RWPE1 (cell line): ENCODE results near the gene NFASC.

Experiments
- CTCF ChIA-PET: fragments of 350-600 bp; sonication (Branson Sonifier 250); formaldehyde crosslinking; extraction: SDS; loops from one replicate; lab custom pipeline; 2021; lab: Yijun Ruan, JAX
- POLR2A ChIA-PET: fragments of 400-600 bp; formaldehyde crosslinking; extraction: SDS; loops from one replicate; lab custom pipeline; 2020; ENCODE audit warnings: antibody characterized with exemption; ENCODE audit not compliant: low non-redundant PET; lab: Yijun Ruan, JAX
- DNase-seq: peaks from one replicate; pipeline ENCODE4 v3.0.0; 2012; ENCODE audit warnings: low spot score
- H3K27ac ChIP-seq: fragments of 450-650 bp; 2 replicates; pipeline ENCODE4 v1.5.1; 2017
- TF ChIP-seq, protein P1 (sequence below): fragments of 450-650 bp; conservative IDR thresholded peaks from 2 replicates; pipeline ENCODE4 v1.5.1; 2017; ENCODE audit warnings: low read depth, mild to moderate bottlenecking

The NFASC gene

DNA sequence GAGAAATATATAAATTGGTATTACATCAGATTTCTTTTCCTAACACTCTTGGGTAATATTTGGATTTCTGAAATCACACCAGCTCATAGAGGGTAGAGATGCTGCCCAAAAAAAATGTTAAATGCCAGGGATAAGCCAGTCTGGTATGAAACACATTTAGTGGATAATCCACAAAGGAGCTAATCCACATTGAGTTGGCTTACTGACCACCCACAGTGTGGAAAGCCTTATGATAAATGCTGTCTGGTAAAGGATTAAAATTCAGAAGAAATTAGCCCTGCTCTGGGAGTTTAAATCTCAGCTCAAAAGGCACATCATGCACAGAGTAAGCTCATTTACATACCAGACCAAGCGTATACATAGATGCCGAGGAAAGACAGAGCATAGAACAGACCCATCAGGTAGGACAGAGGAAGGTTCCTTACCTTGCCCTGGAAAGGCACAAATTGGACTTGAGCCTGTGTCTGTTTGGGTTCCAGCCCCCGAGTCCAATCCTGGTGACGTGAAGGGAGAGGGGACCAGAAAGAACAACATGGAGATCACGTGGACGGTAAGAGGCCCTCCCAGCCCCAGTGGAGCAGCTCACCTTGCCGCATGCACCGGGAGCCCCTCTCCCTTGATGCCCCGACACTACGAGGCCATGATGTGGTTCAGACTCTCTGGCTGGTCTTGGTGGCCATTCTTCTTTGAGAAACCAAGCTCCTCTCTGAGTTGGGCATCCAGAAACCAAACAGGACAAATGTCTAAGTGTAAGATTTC, 109.4 kb downstream of the NFASC start:
- CTCF ChIA-PET: interaction anchor here (0.9 to 2.1 kb wide), 6 partner anchors 9 to 276 kb away, joined by 3 to 9 read pairs (median 4); no protein-coding TSS in a partner anchor
- H3K27ac ChIP-seq: no peak overlapping the region
- DNase-seq: no peak
- TF ChIP-seq, protein P1, sequence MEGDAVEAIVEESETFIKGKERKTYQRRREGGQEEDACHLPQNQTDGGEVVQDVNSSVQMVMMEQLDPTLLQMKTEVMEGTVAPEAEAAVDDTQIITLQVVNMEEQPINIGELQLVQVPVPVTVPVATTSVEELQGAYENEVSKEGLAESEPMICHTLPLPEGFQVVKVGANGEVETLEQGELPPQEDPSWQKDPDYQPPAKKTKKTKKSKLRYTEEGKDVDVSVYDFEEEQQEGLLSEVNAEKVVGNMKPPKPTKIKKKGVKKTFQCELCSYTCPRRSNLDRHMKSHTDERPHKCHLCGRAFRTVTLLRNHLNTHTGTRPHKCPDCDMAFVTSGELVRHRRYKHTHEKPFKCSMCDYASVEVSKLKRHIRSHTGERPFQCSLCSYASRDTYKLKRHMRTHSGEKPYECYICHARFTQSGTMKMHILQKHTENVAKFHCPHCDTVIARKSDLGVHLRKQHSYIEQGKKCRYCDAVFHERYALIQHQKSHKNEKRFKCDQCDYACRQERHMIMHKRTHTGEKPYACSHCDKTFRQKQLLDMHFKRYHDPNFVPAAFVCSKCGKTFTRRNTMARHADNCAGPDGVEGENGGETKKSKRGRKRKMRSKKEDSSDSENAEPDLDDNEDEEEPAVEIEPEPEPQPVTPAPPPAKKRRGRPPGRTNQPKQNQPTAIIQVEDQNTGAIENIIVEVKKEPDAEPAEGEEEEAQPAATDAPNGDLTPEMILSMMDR: no peak
- POLR2A ChIA-PET: no interaction called here

GRCh38 chr1:204980840-204981405, 110.3 kb downstream of the NFASC start:
- ChIA-PET POLR2A (no interaction called here), CTCF (interaction anchor here (1.3 to 2.1 kb wide), 3 partner anchors 8 to 275 kb away, joined by 4 to 9 read pairs (median 5); no protein-coding TSS in a partner anchor)
- no peak overlapping the region for H3K27ac ChIP-seq
- TF ChIP-seq, protein P1: no peak
- DNase-seq: no peak

DNA sequence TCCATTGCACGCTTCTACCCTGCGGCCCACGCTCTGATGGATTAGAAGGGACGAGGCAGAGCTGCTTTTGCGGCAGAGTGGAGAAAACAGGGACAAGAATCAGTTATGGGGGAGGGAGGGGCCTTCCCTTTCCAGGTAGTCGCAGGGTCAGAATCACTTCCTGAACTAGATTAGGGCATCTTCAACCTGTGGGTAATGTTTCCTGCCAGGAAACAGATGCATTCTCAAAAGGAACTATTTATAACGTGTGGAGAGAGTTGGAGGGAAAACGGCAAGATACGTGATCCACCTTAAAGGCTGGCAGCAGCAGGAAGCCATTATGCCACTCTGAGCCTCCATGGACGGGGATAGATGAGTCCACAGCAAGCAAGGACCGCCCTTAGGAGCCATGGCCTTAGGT, 112.5 kb downstream of the NFASC start:
- DNase-seq: no peak
- ChIA-PET POLR2A (no interaction called here), CTCF (interaction anchor here (0.6 to 0.7 kb wide), 3 partner anchors 13 to 353 kb away, joined by 3 read pairs; no protein-coding TSS in a partner anchor)
- H3K27ac ChIP-seq: no peak overlapping the region
- TF ChIP-seq, protein P1: no peak

DNA sequence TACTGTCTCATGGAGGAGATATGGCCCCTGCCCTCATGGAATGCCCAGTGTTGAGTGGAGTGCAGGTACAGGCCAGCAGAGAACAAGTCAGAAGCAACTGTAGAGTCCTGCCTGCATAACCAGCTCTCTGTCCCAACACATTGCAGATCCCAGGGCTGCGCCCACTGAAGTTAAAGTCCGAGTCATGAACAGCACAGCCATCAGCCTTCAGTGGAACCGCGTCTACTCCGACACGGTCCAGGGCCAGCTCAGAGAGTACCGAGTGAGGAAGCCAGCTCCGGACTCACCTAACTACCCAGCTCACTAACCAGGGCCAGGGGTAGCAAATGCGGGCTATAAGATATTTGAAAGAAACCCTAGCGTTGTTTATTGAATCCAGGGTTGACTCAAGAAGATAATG, 113.2 kb downstream of the NFASC start:
- CTCF ChIA-PET: interaction anchor here (1.7 kb wide), 1 partner anchor 78 kb away, joined by 9 read pairs; no protein-coding TSS in a partner anchor
- no peak for DNase-seq
- TF ChIP-seq, protein P1: no peak
- POLR2A ChIA-PET: interaction anchor here (0.7 kb wide), 1 partner anchor 361 kb away, joined by 5 read pairs; no protein-coding TSS in a partner anchor
- H3K27ac ChIP-seq: no peak overlapping the region

GRCh38 chr1:204984499-204984898, 113.8 kb downstream of the NFASC start:
- CTCF ChIA-PET: interaction anchor here (0.6 to 1.7 kb wide), 5 partner anchors 9 to 272 kb away, joined by 4 to 12 read pairs (median 7); no protein-coding TSS in a partner anchor
- TF ChIP-seq, protein P1: no peak
- POLR2A ChIA-PET: no interaction called here
- no peak for DNase-seq
- no peak overlapping the region for H3K27ac ChIP-seq

DNA sequence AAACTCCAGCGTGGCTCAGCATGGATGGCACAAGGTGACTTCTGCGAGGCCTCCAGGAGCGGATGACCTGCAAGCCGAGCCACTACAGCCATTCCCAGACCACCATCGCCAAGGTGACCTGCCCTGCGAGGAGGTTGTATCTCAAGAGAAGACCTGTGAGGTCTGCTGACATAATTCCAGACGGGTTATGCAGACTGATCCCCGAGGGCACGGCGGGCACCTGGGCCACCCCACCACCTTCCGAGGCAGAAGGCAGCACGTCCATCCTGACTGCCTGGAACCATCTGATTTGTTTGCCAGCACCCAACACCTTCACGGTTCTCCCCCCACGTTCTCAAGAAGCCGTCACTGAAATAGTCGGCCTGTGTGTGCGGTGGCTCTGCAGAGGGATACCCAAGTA, 115.5 kb downstream of the NFASC start:
- TF ChIP-seq, protein P1: no peak
- POLR2A ChIA-PET: no interaction called here
- DNase-seq: no peak
- CTCF ChIA-PET: interaction anchor here (0.6 to 6.7 kb wide), 2 partner anchors 76 to 396 kb away, joined by 3 to 162 read pairs; no protein-coding TSS in a partner anchor
- no peak overlapping the region for H3K27ac ChIP-seq
